GM19239 (cell line): Measurements from ENCODE around the gene STAT1.

Experiments
- DNase-seq: peaks from one replicate; pipeline ENCODE4 v3.0.0; 2011; ENCODE audit warnings: low spot score; ENCODE audit not compliant: insufficient read length
- FAIRE-seq: peaks from 2 replicates; lab custom pipeline; 2011; peaks lifted over from hg19 to GRCh38; lab: Jason Lieb, UNC

Gene STAT1

DNA sequence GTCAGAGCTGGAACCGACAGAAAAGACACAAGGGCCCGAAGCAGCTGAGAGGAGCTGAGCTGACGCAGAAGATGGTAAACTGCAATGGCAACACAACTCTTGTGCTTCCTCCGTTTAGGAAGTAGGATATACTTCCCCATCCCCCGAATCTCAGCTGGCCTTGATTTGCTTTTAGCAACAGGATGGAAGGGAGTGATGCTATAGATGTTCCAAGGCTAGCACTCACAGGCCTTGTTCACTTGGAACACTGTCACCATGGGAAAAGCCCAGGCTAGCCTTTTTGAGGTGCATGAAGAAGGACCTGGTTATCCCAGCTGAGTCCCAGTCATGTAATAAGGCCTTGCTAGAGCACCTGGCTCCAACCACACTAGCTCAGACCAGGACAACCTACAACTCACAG, 26.0 kb downstream of the STAT1 start:
- FAIRE-seq (no peak), DNase-seq (no peak)

DNA sequence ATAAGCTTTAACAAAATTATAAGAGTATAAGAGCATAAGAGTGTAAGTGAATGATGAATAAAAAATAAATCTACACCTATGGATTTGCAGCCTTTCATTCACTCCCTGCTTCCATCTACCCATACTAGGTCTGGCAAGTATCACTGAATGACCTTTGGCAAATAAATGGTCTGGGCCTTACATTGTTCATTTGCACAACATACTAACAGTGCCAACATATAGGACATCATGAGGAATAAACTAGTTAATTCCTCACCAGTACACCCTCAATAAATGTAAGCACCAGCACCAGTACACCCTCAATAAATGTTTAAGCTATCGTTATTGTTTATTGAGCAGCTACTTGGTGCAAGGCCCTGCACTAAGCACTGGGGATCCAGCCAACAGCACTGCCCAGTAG, 26.9 kb downstream of the STAT1 start:
- no peak for FAIRE-seq
- no peak for DNase-seq

DNA sequence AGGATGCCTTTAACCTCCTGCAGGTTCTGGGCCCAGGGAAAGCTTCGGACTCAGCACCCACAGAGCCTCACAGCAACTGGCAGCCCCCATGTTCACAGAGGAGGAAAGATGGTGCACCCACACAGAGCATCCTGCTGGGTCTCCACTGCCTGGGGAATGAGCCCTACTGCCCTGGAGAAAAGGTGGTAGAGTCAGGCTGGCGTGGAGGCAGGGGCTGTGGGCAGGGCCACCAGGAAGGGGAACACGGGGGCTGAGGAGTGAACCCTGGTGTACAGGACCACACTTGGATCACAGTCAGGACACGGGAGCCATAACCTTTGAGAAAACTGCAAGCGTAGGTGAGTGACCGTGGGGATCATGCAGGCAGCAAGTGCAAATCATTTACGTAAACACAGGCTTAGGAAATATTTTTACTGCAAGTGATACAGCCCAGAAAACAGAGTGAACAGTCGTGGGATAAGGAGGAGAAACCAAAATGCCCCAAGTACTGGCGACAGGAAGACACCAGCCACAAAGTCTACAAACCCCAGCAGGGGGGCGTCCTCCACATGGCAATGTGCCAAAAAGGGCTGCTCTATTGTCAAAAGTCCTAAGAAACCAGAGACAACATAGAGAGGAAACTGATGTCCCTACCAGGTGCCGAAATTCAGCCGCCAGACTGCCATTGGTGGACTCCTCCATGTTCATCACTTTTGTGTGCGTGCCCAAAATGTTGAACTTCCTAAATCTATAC, 27.6 kb downstream of the STAT1 start:
- DNase-seq (no peak), FAIRE-seq (no peak)

DNA sequence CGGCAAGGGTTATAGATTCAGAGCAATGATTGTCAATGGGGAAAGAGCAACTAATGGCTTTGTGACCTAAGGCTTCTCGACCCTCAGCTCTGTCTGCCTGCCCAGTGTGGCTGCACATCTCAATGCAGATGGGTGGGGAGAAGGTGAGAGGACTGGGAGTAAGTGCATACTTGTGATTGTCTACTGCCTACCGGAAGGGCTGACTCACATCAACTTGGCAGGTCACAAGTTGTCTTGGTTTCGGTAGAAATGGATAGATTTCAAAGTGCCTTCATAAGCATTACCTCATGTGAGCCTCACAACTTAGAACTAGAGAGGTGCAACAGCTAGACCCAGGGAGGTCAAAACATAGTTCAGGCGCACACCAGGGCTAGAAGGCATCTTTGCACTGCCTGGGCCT, 29.4 kb downstream of the STAT1 start:
- FAIRE-seq (no peak), DNase-seq (no peak)

DNA sequence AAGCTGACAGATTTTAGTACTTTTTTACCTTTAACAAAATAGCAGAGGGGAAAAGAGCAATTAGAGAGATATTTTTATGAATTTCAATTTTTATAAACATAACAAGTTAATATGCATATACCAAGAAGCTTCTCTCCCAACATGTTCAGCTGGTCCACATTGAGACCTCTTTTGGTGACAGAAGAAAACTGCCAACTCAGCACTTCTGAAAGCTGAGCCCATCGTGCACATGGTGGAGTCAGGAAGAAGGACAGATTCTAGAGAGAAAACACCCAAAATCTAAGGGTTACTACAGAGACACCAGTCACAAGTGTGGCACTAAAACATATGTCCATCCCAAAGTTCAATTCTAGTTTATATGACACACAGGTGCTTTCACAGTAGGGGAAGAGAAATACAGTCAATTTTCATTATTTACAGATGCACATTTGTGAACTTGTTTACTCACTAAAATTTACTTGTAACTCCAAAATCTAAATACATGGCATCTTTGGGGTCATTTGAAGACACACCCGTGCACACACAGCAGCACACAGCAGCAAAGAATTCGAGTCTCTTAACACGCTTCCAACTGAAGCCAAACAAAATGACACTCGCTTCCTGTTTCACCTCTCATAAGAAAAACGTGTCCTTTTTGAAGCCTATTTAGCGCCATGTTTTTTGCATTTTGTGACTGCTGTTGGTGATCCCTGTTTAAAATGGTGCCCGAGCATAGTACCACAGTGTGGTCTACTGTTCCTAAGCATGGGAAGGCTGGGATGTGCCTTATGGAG, 31.5 kb downstream of the STAT1 start:
- DNase-seq (no peak), FAIRE-seq (peak; percentile 53)

DNA sequence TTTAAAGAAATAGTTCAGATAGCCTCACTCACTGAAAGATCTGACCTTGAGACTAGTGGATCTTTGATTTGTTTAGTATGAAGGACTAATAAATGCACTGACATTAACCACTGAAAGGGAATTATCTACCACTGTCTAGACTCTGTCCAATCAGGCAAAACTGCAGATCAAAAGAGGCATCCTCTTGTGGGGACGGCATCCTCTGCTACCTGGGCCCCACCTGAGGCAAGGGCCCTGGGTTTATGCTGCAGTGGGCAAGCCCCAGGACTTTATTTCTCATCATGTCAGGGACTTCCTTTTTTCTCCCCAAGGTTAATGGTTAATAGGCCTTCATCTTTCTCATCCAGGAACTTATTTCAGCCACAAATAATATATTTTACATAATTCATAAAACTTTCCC, 32.2 kb downstream of the STAT1 start:
- DNase-seq = no peak

DNA sequence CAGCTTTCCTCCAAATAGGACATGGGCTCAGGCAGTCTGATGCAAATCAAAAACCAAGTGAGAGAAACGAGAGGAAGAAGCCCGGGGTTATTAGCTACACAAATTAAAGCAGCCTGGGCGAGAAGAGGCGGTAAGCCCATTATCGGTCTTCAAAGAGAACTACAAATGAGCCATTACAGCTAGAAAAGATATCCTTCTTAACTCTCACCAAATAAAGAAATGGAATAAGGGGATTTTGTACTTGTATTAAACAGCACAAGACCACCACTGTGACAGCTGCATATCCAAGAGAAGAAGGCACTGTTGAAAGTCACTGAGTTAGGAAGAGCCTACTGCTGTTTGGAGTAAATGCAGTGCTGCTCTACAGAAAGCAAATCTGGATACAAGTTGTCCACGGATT, 32.6 kb downstream of the STAT1 start:
- DNase-seq = no peak
- FAIRE-seq = no peak

More for the DNA sequence above, 32.2 kb downstream of the STAT1 start:
- FAIRE-seq = no peak

DNA sequence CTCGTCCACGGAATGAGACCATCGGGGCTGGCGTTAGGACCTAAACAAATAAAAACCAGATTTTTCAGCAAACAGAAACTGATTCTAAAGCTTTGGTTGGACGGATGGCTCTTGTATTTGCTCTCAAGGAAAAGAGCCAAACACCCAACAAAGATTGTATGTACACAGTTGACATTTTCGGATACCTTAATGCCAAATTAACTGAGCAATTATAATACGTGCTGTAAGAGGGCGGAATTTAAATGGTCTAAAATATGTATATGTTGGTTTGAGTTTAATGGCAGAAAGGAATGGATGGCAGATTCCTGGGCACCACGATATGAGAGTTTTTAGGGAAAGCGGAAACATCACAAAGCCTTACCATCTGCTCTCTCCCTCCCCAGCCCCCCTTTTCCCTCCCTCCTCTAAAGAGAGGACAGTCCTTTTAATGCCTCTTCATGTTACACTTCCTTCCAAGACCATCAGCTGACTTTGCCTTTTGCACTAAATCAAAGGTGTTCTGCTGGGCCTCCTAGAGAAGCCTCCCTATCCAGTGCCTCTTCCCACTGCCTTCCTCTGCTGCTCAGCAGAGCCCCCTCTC, 33.3 kb downstream of the STAT1 start:
- FAIRE-seq (no peak), DNase-seq (no peak)

DNA sequence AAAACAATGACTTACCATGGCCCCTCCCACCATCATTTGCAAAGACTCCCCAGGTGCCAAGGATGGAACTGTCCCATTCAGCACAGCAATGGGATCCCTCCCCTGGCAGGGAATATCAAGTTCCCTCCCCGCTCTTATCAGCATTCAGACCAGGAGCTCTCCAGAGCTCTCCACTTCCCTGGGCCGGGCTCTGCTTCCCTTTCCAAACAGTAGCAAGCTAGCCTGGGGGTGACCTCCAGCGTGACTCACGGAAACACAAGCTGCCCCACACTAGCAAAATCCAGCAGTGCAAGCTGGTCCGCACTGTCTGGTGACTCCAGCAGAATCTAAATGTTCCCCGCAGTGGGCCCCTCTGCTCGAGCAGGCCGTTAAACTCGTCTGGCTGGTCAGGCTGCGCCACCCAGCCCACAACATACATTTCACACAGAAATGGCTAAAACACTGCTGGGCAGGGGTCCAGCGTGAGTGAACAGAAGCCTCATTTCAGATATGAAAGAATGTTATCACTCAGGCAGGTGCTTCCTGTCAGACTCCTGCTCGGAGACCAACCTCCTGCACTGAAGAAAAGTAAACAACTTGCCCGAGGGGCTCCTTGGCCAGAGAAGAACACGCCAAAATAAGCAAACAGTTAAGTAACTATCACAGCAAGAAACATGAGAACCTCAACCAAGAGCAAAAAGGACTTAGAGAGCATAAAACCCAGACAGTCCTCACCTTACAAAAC, 33.9 kb downstream of the STAT1 start:
- no peak for DNase-seq
- FAIRE-seq = no peak

DNA sequence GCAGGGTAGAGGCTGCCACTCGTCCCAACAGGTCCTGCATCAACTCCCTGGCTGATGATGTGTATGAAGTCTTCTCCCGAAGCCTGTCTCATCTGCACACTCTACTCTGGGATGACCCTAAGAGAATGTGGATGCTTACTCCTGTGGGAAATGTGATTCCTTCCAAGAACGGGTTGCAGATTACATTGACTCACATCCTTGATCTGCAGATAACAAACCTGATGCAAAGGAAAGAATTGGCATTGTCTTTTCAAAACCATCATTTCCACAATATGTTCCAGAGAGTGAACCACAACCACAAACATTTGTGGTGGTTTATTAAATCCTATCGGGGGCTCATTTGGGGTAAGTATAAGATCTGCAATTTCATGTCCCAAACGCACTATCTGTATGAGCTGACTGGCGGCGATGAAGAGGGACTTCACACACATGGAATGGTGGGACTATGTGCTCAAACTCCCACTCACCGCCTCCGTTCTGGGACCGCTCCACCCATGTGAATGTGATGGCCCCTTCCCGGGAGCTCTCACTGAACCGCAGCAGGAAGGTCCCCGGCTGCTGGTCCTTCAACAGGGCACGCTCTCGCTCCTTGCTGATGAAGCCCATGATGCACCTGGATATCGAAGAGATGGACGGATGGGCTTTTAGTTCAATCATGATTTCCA, 35.5 kb downstream of the STAT1 start:
- DNase-seq (no peak), FAIRE-seq (no peak)

DNA sequence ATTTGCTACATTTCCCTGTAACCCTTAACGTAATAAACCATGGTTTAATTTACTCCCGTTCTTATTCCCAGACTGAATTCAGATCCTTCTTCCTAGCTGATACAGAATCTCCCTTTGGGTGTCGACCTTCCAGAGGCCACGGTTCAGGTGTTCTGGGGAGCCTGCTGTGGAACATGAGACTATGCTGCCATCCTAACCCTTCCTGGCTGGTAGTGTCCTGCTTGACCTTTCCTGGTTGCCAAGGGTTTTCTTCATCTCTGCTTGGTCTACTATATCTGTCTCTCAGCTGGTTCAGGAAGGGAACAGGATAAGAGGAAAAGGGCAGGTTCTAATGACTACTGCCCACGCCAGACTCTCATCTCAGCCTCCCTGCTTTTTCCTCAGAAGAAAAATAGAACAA, 36.5 kb downstream of the STAT1 start:
- no peak for FAIRE-seq
- DNase-seq = no peak

DNA sequence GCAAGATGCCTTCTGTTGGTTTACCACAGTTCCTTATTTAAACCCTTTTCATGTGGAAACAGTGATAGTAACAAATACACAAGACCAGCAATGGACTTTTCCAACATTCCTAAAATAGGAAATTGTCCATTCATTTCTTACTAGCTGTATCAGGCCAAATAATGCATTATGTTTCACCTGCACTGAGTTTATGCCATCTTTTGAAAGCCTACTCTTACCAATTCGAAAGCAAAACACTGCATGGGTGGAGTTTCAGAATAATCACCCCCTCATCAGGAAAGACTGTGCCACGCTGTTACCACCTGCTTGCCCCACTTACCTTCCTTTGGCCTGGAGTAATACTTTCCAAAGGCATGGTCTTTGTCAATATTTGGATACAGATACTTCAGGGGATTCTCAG, 37.5 kb downstream of the STAT1 start:
- FAIRE-seq (no peak), DNase-seq (no peak)

DNA sequence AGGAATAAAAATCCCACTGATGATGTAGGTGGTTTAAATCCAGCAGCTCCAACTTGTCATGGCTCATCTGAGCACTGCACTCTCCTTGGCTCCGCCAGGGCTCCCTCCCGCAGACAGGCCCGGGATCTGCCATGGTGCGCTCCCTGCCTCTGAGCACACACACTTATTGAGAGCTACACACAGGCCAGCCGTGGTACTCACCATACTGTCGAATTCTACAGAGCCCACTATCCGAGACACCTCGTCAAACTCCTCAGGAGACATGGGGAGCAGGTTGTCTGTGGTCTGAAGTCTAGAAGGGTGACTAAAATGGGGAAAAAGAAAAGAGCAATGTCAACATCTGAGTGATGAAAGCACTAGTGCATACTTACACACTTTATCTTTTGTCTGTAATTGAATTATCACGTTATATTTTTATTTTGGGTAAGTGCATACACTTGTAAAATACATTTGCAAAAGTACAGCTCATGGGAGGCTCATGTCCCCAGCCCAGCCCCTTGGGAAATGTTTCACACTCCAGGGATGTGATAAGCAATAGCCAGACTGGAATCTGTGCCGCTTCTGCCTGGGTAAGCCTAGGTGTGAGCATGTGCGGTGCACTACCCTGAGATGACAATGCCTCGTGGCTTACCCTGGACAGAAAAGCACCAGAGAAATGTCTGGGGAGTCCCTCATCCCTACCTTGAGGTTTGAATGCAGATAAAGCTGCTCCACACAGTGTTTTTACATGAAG, 39.2 kb downstream of the STAT1 start:
- no peak for FAIRE-seq
- DNase-seq = no peak

DNA sequence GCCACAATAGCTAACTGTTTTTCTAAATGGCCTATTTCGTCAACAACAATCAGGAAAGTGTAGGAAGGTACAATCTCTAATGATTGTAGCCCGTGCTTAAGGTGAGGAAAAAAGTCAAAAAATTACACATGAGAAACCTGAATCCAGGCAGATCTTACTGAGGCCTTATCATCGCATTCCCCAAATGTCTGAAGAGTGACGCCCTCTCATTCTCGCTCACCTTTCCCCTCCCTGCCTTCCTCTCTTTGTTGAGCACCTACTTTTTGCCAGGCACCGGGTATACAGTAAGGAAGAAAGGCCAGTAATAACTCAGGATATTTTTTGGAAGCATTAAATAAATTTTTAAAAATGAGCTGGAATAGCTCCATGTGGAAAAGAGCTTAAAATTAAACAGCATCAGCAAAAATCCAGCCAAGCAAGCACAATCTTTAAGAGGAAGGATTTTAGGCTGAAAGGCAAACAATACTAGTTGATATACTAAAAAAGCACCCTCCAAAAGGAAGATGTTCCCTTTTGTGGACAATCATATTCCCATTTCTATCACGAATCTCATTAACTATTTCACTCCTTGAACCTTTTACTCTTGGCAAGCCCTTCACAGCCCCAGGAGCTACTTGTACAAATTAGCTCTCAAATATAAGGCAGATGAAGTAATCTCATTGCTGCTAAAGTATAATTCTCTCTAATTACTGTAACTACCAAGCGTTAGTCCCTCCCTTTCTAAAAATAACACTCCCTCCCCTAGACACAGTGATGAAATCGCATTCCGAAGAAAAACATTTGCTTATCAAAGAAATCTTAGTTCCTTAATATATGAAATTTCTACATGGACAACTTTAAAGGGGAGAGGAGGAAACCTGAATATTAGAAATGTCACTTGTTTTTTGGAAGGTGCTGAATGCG, 40.0 kb downstream of the STAT1 start:
- FAIRE-seq (no peak), DNase-seq (no peak)

DNA sequence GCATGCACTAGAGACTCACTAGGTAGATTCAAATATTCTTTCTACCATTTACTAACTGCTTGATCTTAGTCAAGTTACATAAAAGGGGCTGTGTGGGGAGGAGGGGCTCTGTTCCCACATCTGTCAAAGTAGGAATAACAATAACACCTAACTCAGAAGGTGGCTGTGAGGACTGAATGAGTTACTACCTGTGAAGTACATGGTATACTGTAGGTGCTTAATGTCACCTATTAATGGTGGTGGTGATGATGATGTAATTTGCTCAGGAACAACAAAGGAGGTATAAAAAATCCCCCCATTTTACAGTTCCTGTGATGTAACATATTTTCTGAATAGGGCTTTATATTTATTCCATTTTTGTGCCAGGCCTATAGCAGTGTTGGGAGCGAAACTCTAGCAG, 40.7 kb downstream of the STAT1 start:
- FAIRE-seq = no peak
- DNase-seq = no peak

DNA sequence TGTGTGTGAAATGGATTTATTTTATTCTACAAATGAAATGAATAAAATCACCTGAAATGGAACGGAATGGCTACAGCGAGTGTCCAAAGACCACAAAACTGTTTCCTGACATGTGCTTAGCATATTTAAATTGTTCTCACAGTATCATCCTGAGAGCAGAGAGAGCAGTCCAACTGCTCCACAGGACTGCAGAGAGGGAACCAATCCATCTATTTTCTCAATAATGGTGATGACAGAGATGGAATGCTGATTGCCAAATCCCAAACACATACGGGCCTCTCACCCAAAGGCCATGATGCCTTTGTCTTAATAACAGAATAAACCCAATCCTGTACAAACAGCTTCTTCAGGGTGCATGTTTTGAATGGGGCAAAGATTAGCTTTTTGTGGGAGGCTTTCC, 41.1 kb downstream of the STAT1 start:
- FAIRE-seq (no peak), DNase-seq (no peak)

DNA sequence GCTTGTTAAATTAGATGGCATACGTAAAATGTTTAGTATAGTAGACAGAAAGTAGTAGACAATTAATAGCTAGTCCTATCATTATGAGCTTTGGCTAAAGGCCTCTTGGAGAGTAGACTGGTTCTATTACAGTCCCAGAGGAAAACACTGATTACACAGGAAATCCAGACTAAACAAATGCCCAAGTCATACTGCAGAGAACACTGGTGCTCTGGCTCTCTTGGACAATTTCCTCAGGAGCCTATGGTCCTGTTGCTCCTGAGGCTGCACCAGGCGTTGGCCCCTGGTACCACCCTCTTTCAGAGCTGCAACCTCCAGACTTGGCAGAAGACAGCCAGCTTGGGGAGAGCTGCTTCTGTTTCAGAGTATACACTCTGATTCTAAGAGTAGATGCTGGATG, 41.8 kb downstream of the STAT1 start:
- DNase-seq (no peak), FAIRE-seq (no peak)

DNA sequence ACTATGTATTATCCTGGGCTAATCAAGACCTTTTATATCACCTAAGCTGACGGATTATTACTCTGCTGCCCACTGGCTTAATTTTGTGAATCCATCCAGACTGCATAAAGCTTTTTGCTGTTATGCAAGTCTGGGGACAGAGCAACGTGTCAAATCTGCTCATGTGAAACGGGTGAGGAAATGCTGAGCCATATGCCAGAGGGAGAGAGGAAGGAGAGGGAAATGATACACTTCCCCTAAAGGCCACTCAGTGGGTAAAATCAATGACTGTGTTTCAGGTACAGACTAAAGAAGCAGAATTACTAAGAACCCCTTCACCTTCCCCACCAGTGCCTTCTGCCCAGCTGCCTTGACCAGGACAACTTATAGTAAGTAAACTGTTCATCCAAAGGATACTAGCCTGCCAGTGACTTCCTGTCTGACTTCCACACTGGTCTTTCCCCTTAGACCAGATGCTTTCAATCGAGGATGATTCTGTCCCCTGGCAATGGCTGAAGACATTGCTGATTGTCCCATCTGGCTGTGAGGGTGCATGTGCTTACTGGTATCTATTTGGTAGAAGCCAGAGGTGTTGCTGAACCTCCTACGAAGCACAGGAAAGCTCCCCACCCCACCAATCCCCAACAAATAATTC, 43.0 kb downstream of the STAT1 start:
- no peak for FAIRE-seq
- DNase-seq = no peak
